HEK293T (cell line): ENCODE measurements around the gene CDH4.

Experiments used
- BHLHE40 ChIP-seq: fragments of 450-650 bp; IDR thresholded peaks from 2 replicates; pipeline ENCODE4 v1.6.1; 2016; ENCODE audit warnings: mild to moderate bottlenecking, moderate library complexity, borderline replicate concordance
- FOXK2 ChIP-seq: fragments of 450-650 bp; IDR thresholded peaks from 2 replicates; pipeline ENCODE4 v1.6.1; 2016; ENCODE audit warnings: mild to moderate bottlenecking
- ZNF384 ChIP-seq: fragments of 450-650 bp; IDR thresholded peaks from 2 replicates; pipeline ENCODE4 v1.6.1; 2016

GRCh38 chr20:61988665-61989064, 736.6 kb downstream of the CDH4 start:
- no peak for TF ChIP-seq ZNF384
- no peak for TF ChIP-seq FOXK2
- TF ChIP-seq BHLHE40 = no peak
